GM18517 (cell line): Measurements from ENCODE around the gene DNAJC5.
"Not testable (repeated sequence)": the region's sequence is repeated elsewhere in the genome, so short reads cannot be mapped to it uniquely, and the experiment has no call there.

ENCODE experiments used
- ATAC-seq: cut with Tn5 transposase; IDR thresholded peaks from one replicate; pipeline ENCODE4 v1.9.1; 2021; ENCODE audit warnings: mild to moderate bottlenecking, moderate library complexity; ENCODE audit not compliant: unreplicated experiment

DNAJC5 gene

DNA sequence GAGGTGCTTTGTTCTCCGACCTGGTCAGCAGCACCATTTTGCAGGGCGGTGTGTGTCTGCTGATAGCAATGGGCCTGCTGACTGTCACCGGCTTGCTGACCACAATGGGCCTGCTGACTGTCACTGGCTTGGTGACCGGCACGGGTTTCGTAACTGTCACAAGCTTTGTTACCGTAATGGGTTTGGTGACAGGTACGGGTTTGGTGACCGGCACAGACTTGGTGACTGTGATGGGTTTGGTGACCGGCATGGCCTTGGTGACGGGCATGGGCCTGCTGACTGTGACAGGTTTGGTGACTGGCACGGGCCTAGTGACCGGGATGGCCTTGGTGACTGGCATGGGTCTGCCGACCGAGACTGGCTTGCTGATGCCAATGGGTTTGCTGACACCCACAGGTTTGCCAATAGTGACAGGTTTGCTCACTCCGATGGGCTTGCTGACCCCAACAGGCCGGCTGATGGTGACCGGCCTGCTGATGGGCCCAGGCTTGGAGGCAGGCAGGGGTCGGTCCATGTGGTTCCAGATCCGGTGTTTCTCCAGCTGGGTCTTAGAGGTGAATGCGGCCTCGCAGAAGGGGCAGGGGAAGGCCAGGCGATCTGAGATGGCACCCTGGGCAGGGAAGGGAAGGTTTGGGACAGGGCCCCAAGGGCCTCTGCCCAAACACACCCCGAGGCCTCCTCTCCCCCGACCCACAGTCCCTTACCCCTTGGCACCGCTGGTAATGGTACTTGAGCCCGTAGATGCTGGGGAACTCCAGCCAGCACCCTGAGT, 71.4 kb downstream of the DNAJC5 start:
- ATAC-seq = no peak

DNA sequence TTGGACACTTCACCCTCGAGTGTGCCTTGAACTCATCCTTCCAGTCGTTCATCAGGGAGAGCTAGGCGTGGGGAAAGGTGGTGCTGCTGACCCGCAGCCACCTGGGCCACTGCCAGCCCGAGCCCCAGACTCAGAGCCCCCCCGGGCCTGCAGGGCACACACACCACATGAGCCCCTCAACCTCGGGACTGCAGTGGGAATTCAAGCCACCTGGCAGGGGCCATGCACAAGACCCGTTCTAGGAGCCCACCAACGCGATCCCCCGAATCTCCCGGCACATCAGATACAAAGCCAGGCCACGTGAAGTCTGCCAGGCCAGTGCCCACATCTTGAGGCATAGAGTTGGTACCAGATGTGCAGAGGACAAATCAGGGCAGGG, 72.0 kb downstream of the DNAJC5 start:
- no peak for ATAC-seq

DNA sequence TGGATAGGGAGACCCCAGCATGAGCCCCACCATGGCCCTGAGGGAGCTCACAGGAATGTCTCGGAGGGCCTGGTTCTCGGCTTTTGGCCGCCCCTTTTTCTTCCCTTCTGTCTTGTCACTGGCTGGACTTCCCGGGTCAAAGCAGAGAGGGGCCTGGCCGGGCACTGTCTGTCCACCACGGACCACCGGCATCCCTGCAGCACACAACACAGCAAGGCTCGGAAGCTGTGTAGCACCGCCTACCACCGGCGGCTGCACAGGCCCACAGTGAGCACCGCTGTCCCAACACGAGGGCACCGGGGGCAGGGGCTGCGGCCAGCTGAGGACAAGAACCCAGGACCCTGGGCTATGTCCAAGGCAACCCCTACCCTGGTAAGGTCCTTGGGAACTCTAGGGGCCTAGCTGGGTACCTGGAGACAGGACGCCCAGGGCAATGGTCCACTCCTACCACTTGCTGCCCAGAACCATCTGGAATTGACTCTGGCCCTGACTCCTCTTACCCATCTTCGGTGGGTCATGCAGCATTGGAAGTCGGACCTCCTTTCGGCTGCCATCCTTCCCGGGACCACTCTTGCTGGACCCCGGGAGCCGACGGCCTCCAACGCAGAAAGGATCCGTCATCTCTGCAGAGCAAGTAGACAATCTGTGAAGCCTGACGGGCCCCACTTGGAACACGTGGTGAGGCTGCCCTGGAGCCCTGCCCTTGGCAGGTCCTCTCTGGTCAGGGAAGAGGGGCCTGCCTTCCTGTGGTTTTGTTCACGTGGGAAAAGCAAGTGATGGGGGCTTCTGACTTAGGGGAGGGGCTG, 72.6 kb downstream of the DNAJC5 start:
- no peak for ATAC-seq

DNA sequence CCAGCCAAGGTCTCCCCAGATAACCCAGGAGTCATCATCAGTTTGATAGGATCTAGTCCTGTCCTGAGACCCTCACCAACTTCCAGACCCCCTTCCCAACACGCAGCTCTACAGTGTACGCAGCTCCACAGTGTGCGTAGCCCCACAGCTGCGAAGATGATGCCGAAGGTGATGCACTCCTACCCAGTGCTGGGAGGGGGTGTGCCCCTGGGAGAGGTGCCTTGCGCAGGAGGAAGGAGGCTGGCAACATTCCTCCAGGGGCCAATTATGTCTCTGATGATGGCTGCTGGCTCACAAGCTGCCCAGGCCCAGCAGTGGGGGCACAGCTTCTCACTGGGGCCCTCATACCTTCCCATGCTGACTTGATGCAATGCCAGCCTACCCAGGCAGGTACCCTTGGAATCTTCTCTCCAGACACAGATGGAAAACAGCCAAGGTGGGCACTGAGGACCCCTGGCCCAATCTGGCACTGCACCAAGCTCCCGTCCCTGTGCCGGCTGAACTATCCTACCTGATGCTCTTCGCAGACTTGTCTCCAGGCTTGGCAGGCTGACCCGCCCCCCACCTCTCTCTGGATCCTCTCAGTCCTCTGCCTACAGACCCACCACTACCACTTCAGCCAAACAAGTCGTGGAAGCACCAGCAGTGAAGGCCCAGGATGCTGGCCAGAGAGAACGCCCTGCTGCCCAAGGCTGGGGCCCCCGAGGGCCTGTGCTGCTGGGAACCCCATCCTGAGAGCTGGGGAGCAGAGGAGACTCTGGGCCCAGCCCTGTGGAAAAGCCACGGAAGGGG, 73.4 kb downstream of the DNAJC5 start:
- ATAC-seq = no peak

DNA sequence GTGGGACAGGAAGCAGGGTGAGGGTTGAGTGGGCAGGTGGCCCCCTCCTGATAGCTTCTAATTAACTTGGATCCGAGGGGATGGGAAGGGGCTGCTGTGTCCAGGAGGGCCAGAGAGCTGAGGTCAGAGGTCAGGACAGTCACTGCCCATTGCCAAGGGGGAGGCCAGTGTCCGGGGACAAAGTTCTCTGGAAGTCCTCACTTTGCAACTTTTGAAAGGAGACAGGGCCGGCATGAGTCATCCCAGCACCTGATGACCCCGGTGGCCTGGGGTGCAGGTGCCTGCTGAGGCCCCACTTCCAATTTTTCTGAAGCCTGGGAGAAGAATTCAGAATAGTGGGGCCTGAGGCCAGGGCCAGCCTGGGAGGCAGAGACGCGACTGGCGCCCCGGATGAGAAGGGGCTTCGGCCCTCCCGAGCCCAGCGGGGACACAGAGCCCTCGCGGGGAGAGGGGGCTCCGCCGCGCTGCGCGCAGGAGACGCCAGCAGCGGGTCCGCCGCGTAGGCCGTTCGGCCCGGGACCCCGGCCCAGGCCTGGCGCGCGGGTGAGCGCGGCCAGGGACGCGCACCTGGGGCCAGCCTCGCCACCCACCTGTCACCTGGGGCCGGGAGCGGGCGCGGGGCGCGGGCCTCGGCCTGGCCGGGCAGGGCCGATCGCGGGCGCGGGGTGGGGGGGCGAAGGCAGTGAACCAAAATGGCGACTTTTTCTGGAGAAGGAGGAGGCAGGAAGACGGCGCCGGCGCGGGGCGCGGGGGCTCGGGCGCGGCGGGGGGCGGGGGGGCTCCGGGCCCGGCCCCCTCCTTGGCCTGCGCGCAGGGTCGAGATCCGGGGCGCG, 74.2 kb downstream of the DNAJC5 start:
- no peak for ATAC-seq

DNA sequence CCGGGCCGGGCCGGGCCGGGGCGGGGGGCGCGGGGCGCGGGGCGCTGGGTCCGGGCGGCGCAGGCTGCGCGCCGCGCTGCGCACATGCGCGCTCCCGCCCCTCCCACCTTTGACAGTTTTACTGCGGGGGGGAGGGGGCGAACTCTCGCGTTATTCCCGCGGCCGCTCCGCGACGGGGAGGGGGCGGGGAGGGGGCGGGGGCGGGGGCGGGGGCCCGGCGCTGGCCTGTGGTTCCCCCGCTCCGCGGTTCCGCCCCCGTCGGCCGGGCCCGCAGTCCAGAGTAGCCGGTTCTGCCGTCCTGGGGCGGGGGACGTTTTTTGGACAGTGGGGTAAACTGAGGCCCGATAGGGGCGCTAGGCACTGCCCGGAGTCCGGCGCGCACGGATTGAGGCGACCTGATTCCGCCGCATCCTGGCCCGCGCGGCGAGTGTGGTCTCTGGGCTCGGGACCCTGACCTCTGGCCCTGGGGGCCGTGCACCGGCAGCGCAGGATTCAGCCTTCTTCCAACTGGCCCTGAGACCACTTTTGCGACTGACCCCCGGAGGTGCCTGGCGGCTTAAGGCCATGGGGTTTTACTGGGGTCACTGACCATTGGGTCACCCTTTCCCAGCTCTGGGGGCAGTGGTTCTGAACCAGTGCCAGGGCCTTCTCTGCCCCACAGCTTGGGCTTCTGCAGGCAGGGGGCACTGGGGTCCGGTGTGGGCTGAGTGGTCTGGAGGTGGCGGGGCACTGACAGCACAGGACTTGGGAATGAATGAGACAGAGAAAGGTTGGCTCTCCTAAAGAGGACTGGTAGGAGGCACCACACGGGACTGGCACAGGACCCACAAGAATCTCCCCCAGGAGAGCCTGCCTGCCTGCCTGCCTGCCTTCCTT, 75.2 kb downstream of the DNAJC5 start, which contains the start of gene ZNF512B:
ZNF512B (minus strand) TSS at position 93 of the 876 bp plus-strand sequence. CDS start 1,980 bp downstream, outside the sequence.
- ATAC-seq = no peak

DNA sequence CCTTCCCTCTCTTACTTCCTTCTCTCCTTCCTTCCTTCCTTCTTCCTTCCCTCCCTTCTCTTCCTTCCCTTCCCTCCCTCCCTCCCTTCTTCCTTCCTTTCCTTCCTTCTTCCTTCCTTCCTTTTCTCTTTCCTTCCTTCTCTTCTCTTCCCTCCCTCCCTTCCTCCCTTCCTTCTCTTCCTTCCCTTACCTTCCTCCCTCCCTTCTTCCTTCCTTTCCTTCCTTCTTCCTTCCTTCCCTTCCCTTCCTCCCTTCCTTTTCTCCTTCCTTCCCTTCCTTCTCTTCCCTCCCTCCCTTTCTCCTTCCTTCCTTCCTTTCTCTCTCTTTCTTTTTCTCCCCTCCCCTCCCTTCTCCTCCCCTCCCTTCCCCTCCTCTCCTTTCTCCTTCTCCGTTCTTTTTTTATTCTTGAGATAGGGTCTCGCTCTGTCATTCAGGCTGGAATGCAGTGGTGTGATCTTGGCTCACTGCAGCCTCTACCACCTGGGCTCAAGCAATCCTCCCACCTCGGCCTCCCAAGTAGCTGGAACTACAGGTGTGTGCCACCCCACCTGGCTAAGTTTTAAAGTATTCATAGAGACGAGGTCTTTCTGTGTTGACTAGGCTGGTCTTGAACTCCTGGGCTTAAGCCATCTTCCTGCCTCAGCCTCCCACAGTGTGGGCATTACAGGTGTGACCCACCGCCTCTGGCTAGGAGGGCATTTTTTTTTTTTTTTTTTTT, 75.9 kb downstream of the DNAJC5 start:
- no peak for ATAC-seq

DNA sequence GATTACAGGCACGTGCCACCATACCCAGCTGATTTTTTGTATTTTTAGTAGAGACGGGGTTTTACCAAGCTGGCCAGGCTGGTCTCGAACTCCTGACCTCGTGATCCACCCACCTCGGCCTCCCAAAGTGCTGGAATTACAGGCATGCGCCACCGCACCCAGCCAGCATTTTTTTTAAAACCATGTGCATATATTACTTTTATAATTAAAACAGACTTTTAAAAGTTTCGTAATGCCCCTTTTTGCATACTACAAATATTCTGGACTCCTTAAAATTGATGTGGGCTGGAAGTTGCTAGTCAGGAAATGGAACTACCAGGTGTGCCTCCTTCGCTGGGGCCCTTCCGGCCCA, 77.0 kb downstream of the DNAJC5 start:
- ATAC-seq = not testable (repeated sequence)

DNA sequence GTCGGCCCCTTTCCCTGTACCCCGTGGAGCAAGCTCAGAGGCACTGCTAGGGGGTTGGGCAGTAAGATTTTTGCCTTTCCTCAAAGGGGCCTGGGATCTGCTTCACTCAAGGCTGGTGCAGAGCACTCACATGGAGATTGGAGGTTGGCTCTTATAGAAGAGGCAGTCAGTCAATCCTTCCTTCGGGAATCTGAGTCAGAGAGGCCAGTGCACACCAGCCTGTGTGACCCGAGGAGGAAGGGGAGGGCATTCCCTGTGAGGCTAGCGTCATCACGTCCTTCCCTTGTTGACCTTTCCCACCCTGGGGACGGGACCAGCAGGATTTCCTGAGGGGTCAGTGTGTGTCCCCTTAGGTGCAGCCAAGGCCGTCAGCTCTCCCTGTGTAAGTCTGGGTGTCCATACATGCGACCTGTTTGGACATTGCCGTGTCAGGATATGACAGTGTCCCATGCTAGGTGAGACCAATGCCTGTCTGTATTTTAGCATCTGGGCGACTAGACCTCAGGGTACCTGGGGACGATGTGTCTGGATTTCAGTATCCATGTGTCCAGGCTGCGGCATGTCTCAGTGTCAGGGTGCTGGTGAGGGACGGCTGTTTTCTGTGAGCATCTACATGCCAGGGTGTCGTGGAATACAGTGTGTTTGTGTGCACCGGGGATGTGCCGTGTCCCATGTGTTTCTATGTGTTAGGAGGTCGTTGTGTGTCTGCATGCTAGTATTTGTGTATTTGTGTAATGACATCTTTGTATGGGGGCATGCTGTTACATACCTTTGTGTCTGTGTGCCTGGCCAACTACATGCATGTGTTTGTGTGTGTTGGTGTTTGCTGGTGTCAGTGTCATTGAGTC, 77.6 kb downstream of the DNAJC5 start:
- ATAC-seq = no peak

DNA sequence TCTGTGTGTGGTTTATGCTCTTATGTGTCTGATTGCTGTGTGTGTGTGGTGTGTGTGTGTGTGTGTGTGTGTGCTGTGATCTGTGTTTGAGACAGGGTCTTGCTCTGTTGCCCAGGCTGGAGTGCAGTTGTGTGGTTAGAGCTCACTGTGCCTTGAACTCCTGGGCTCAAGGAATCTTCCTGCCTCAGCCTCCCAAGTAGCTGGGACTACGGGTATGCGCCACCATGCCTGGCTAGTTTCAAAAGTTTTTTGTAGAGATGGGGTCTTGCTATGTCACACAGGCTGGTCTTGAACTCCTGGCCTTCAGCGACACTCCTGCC, 78.2 kb downstream of the DNAJC5 start:
- ATAC-seq = no peak

DNA sequence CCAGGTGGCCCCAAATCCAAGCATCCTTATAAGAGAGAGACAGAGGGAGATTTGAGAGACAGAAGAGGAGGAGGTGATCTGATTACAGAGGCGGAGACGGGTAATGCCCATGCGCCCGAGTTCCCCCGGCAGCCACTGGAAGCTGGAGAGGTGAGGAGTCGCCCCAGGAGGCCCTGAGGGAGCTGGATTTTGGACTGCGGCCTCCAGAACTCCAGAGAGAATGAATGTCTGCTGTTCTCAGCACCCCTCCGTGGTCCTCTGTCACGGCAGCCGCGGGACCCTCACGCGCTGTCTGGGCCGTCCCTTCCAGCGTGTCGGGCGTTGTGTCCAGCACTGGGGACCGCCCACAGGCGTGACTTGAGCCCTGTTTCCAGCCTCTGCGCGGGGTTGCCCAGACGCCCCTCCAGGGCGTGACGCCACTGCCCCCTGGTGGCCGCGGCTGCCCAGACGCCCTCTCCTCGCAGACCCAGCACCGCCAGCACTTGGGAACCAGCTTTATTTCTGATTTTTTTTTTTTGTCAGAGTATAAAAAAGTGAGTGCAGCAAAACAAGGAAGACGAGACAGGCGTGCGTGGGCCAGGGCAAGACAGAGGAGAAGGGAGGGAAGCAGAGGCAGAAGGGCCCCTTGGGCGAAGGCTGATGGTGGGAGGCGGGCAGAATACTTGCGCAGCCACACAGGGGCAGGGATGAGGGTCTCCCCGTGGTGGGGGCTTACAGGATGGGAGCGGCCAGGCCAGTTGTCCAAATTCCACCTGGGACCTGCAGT, 78.9 kb downstream of the DNAJC5 start:
- ATAC-seq = no peak

DNA sequence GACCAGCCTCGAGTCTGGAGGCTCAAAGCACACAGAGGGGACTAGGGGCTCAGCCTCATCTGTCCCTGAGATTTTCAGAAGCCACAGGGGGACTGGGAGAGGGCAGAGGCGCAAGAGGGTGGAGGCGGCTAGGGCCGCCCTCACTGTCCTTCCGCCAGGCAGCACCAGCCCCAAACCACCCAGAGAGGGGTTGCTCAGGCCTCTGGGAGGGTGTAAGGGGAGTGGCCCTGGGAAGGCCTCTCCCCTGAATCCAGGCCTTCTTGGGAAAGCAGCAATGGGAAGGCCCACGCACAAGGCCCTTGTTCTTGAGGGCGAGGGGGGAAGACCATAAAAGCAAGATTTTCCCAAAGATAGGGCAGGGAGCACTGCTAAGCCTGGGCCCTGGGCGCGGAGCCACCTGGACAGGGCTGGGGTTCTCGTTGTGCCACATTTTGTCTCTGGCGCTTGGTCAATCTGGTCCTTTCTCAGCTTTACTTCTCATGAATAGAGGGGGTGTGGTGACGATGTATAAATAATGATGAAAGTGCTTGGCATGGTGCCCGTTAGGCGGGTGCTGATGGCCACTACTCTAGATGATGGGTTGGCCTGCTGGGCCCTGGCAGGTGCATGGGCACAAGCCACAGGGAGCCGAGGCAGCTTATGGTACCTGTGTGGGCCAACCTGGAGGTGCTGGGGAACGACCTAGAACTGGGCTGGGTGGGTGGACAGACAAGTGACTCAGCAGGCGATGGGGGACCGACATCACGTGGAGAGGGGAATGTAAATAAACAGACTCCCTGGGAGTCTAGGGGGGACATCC, 79.7 kb downstream of the DNAJC5 start:
- no peak for ATAC-seq

DNA sequence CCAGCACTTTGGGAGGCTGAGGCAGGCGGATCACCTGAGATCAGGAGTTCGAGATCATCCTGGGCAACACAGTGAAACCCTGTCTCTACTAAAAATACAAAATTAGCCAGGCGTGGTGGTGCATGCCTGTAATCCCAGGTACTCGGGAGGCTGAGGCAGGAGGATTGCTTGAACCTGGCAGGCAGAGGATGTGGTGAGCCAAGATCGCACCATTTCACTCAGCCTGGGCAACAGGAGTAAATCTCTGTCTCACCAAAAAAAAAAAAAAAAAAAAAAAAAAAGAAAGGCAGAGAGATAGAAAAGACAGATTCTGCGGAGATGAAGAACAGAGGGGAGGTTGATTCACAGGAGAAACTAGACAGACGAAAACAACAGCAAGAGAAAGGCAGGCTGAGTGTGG, 81.6 kb downstream of the DNAJC5 start:
- ATAC-seq = not testable (repeated sequence)

DNA sequence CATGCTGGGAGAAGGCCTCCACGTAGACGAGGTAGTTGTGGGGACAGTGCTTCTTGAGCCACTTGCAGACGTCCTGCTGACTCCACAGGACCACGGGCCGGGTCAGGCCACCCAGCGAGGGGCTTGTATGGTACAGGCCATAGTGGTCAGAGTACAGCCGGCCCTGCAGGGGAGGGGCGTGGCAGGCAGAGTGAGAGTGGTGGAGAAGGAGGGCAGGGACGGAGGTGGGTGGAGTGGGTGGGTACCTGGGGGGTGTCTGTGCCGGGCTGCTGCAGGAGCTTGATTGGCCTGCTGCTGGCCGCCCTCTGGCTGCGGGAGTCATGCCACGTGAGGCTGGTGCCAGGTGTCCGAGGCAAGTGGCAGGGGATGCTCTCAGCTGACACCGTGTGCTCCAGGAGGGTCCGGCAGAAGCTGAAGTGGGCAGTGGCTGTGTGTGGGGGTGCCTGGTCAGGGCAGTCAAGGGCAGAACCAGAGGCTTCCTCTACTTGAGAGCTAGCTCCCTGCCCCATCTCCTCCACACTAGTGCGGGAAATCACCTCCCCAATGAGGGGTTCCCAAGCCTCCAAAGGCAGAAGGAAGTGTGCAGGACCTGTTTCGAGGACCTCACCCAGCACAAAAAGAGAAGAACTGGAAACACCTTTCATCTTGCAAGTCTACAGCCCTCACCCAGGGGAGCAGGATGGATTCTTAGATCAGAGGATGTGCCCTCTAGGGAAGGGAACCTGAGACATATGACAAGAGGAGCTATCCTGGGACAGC, 82.2 kb downstream of the DNAJC5 start:
- no peak for ATAC-seq

DNA sequence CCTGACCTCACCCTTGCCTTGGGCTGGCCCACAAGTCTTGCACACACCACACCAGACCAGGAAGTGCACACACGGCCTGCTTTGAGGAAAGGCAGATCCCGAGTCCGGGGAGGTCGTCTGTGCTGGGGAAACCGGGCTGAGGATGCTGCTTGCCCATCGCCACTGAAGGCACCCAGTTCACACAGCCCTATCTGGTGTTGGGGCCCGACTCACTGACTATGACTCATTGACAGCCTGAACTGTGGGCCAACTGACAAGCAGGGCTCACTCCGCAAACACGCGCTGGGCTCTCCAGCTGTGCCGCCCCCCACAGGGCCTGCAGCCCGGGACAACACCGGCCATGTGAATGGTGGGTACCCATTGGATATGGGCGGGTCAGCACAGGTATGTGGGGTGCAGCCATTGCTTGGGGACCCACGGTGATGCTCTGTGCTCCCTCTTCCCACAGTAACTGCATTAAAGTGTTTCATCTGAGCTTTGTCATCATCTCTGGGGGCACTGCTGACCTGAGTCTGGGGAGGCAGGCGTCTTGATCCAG, 82.9 kb downstream of the DNAJC5 start:
- no peak for ATAC-seq
